Peyer's patch (tissue), 4 donors: ENCODE measurements around the gene HTR3D. TPM values are rescaled to one million over a fixed set of nuclear protein-coding genes. Genes with fewer than 3 reads are reported as not detected.
"Not testable (repeated sequence)": the region's sequence is repeated elsewhere in the genome, so short reads cannot be mapped to it uniquely, and the experiment has no call there.

Source experiments
- DNase-seq, 3 donors: peaks; one replicate each; pipeline ENCODE4 v3.0.0-alpha.2; 2017 to 2019
- H3K27ac ChIP-seq, 4 donors: fragments of 200-600 bp; sonication (generic); one replicate each; pipeline ENCODE4 v1.5.1; 2016 to 2019
- H3K27me3 ChIP-seq, 2 donors: fragments of 200-600 bp; sonication (generic); one replicate each; pipeline ENCODE4 v1.5.1; 2019
- H3K36me3 ChIP-seq, 3 donors: fragments of 200-600 bp; sonication (generic); one replicate each; pipeline ENCODE4 v1.5.1; 2016 to 2019
- H3K4me1 ChIP-seq, 4 donors: fragments of 200-600 bp; sonication (generic); one replicate each; pipeline ENCODE4 v1.5.1; 2016 to 2019
- H3K4me3 ChIP-seq, 4 donors: fragments of 200-600 bp; sonication (generic); 1 replicate in 3 of 4; 2 replicates in 1 of 4; pipeline ENCODE4 v1.5.1; 2016 to 2019; ENCODE audit warnings: mild to moderate bottlenecking in 1 of 4
- H3K9me3 ChIP-seq, 4 donors: fragments of 200-600 bp; sonication (generic); one replicate each; pipeline ENCODE4 v1.5.1; 2016 to 2019; ENCODE audit warnings: mild to moderate bottlenecking in 1 of 4
- POLR2A ChIP-seq, 2 donors: fragments of 450-650 bp; IDR thresholded peaks; one replicate each; pipeline ENCODE4 v1.5.1; 2017; ENCODE audit warnings: antibody characterized with exemption in 2 of 2, mild to moderate bottlenecking in 2 of 2, moderate library complexity in 2 of 2
- total RNA-seq, 4 donors: library from RNA; depleted of rRNA; stranded (reverse); fragments of >200 nt; gene quantifications; one replicate each; pipeline ENCODE4 v1.1.0, GENCODE V29; 2016
- TF ChIP-seq, protein P1 (sequence below), 6 experiments: fragments of 450-650 bp in 4 of 6; fragments of 200-600 bp in 2 of 6; sonication (generic) in 1 of 6; IDR thresholded peaks; one replicate each; pipeline ENCODE4 v1.5.1; 2017 to 2019; ENCODE audit warnings: antibody characterized with exemption in 6 of 6, mild to moderate bottlenecking in 3 of 6, moderate library complexity in 1 of 6

Gene HTR3D
- total RNA-seq, 4 donors from 2014 or later, result not detected

DNA sequence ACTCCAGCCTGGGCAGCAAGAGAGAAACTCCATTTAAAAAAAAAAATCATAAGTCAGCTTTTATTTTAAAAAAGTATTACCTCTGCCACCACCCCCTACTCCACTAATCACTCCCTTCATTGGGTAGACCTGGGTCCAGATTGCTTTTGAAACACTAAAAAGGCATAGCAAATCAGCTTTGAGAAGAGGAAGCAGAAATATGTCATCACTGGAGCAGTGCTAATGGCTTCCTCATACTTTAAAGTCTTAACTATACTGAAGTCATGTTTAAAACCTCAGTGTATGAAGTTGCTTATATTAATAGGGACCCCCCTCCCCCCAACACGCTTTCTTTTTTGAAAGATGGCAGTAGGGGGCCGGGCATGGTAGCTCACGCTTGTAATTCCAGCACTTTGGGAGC is 1.0 kb upstream of the HTR3D start:
- no peaks in the 10 kb centered on the region for H3K4me1 ChIP-seq
- no peak overlapping the region for H3K4me3 ChIP-seq
- no peaks in the 10 kb centered on the region for H3K36me3 ChIP-seq
- no peaks in the 10 kb centered on the region for H3K27me3 ChIP-seq
- H3K9me3 ChIP-seq, result no peaks in the 10 kb centered on the region
- no peak for TF ChIP-seq POLR2A (IDR thresholded peaks at IDR 0.05)
- TF ChIP-seq, protein P1, sequence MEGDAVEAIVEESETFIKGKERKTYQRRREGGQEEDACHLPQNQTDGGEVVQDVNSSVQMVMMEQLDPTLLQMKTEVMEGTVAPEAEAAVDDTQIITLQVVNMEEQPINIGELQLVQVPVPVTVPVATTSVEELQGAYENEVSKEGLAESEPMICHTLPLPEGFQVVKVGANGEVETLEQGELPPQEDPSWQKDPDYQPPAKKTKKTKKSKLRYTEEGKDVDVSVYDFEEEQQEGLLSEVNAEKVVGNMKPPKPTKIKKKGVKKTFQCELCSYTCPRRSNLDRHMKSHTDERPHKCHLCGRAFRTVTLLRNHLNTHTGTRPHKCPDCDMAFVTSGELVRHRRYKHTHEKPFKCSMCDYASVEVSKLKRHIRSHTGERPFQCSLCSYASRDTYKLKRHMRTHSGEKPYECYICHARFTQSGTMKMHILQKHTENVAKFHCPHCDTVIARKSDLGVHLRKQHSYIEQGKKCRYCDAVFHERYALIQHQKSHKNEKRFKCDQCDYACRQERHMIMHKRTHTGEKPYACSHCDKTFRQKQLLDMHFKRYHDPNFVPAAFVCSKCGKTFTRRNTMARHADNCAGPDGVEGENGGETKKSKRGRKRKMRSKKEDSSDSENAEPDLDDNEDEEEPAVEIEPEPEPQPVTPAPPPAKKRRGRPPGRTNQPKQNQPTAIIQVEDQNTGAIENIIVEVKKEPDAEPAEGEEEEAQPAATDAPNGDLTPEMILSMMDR (IDR thresholded peaks at IDR 0.05), result no peak
- H3K27ac ChIP-seq, result no peak overlapping the region
- no peak for DNase-seq

- Histone ChIP-seq H3K27ac (no peak overlapping the region), H3K9me3 (no peaks in the 10 kb centered on the region), H3K27me3 (no peaks in the 10 kb centered on the region), H3K4me3 (no peak overlapping the region), H3K36me3 (no peaks in the 10 kb centered on the region), H3K4me1 (no peaks in the 10 kb centered on the region)
- no peak for DNase-seq
- TF ChIP-seq, protein P1 (IDR thresholded peaks at IDR 0.05), result no peak
- TF ChIP-seq POLR2A (IDR thresholded peaks at IDR 0.05), result no peak
These were observed 6.3 kb downstream of the HTR3D start for GRCh38 chr3:184037816-184038215.

DNA sequence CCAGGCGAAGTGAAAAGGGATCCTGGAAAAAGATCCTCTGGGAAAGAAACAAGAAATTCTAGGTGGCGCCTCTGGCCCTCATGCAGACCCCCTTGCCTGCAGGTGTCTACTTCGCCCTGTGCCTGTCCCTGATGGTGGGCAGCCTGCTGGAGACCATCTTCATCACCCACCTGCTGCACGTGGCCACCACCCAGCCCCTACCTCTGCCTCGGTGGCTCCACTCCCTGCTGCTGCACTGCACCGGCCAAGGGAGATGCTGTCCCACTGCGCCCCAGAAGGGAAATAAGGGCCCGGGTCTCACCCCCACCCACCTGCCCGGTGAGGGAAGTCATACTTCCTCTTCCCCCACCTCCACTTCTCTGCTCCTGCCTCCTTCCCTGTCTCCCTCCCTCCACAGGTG is 6.8 kb downstream of the HTR3D start:
- H3K27me3 ChIP-seq, DNase-seq, H3K27ac ChIP-seq, H3K4me3 ChIP-seq, H3K4me1 ChIP-seq, H3K9me3 ChIP-seq, H3K36me3 ChIP-seq: not testable (repeated sequence)

- TF ChIP-seq, protein P1 (IDR thresholded peaks at IDR 0.05), result no peak
- no peak for TF ChIP-seq POLR2A (IDR thresholded peaks at IDR 0.05)
- Histone ChIP-seq H3K9me3 (no peaks in the 10 kb centered on the region), H3K4me3 (no peak overlapping the region), H3K4me1 (no peaks in the 10 kb centered on the region), H3K27me3 (no peaks in the 10 kb centered on the region), H3K27ac (no peak overlapping the region), H3K36me3 (no peaks in the 10 kb centered on the region)
- no peak for DNase-seq
These were observed 7.9 kb downstream of the HTR3D start for GRCh38 chr3:184039414-184039813.

GRCh38 chr3:184040010-184040409 is 8.5 kb downstream of the HTR3D start:
- DNase-seq, result no peak
- TF ChIP-seq, protein P1 (IDR thresholded peaks at IDR 0.05), result peak in 1 of 6 experiments; percentile 33
- TF ChIP-seq POLR2A (IDR thresholded peaks at IDR 0.05), result no peak
- Histone ChIP-seq H3K27me3 (no peaks in the 10 kb centered on the region), H3K4me1 (no peaks in the 10 kb centered on the region), H3K36me3 (no peaks in the 10 kb centered on the region), H3K27ac (no peak overlapping the region), H3K4me3 (no peak overlapping the region), H3K9me3 (no peaks in the 10 kb centered on the region)

- H3K9me3 ChIP-seq, result no peaks in the 10 kb centered on the region
- H3K36me3 ChIP-seq, result no peaks in the 10 kb centered on the region
- no peaks in the 10 kb centered on the region for H3K4me1 ChIP-seq
- no peak overlapping the region for H3K4me3 ChIP-seq
- DNase-seq, result no peak
- no peak overlapping the region for H3K27ac ChIP-seq
- TF ChIP-seq, protein P1 (IDR thresholded peaks at IDR 0.05), result no peak
- no peak for TF ChIP-seq POLR2A (IDR thresholded peaks at IDR 0.05)
- no peaks in the 10 kb centered on the region for H3K27me3 ChIP-seq
These were observed 11.1 kb downstream of the HTR3D start for GRCh38 chr3:184042617-184043016.
